SK-N-SH treated with all-trans-retinoic acid at 6 μM for 48 hours (cell line): Measurements from ENCODE around the gene EPB41L5.

Experiments used
- ARNTL ChIP-seq: fragments of 450-650 bp; formaldehyde crosslinking; IDR thresholded peaks from 2 replicates; pipeline ENCODE4 v1.5.0; 2020; ENCODE audit warnings: low read depth, mild to moderate bottlenecking, moderate library complexity, borderline replicate concordance
- CSDC2 ChIP-seq: fragments of 250-450 bp; sonication (Bioruptor Pico); IDR thresholded peaks from 2 replicates; pipeline ENCODE4 v1.5.0; 2020; ENCODE audit warnings: mild to moderate bottlenecking, moderate library complexity
- PPARA ChIP-seq: fragments of 250-450 bp; sonication (Bioruptor Pico); IDR thresholded peaks from 2 replicates; pipeline ENCODE4 v1.5.0; 2020; ENCODE audit warnings: mild to moderate bottlenecking, borderline replicate concordance
- RARB ChIP-seq: fragments of 250-450 bp; sonication (Bioruptor Pico); IDR thresholded peaks from 2 replicates; pipeline ENCODE4 v1.8.0; 2021; ENCODE audit warnings: mild to moderate bottlenecking, moderate library complexity
- SNAI2 ChIP-seq: fragments of 250-450 bp; sonication (Bioruptor Pico); IDR thresholded peaks from 2 replicates; pipeline ENCODE4 v1.5.0; 2020; ENCODE audit warnings: mild to moderate bottlenecking, moderate library complexity
- TF ChIP-seq, protein P1 (sequence below): fragments of 250-450 bp; sonication (Bioruptor Pico); IDR thresholded peaks from 2 replicates; pipeline ENCODE4 v1.8.0; 2020; ENCODE audit warnings: mild to moderate bottlenecking, moderate library complexity, borderline replicate concordance
- TF ChIP-seq, protein P2 (sequence below): fragments of 250-450 bp; sonication (Bioruptor Pico); IDR thresholded peaks from 2 replicates; pipeline ENCODE4 v1.5.0; 2020; ENCODE audit warnings: mild to moderate bottlenecking, moderate library complexity

DNA sequence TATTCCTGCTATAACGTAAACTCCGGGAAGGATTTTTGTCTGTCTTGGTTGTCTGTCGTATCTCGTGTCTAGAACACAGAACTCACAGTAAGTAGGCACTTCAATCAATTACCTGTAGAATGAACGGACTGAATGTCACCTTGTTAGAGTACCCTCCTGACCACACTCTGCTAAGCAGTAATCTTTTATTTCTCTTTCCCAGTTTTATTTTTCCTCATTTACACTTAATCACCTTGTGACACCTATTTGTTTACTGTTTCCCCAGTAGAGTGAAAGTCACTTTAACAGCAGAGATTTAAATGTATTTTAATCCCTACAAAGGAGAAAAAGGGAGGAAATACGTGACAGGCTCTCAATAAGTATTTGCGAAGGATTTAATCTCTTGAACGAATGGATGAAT is 514 bp upstream of the EPB41L5 start:
- no peak for TF ChIP-seq CSDC2 (CRISPR knock-in tag)
- TF ChIP-seq, protein P1, sequence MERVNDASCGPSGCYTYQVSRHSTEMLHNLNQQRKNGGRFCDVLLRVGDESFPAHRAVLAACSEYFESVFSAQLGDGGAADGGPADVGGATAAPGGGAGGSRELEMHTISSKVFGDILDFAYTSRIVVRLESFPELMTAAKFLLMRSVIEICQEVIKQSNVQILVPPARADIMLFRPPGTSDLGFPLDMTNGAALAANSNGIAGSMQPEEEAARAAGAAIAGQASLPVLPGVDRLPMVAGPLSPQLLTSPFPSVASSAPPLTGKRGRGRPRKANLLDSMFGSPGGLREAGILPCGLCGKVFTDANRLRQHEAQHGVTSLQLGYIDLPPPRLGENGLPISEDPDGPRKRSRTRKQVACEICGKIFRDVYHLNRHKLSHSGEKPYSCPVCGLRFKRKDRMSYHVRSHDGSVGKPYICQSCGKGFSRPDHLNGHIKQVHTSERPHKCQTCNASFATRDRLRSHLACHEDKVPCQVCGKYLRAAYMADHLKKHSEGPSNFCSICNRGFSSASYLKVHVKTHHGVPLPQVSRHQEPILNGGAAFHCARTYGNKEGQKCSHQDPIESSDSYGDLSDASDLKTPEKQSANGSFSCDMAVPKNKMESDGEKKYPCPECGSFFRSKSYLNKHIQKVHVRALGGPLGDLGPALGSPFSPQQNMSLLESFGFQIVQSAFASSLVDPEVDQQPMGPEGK (CRISPR knock-in tag): no peak
- TF ChIP-seq SNAI2 (CRISPR knock-in tag): no peak
- no peak for TF ChIP-seq PPARA
- no peak for TF ChIP-seq RARB (CRISPR knock-in tag)
- TF ChIP-seq ARNTL (CRISPR knock-in tag): no peak
- TF ChIP-seq, protein P2, sequence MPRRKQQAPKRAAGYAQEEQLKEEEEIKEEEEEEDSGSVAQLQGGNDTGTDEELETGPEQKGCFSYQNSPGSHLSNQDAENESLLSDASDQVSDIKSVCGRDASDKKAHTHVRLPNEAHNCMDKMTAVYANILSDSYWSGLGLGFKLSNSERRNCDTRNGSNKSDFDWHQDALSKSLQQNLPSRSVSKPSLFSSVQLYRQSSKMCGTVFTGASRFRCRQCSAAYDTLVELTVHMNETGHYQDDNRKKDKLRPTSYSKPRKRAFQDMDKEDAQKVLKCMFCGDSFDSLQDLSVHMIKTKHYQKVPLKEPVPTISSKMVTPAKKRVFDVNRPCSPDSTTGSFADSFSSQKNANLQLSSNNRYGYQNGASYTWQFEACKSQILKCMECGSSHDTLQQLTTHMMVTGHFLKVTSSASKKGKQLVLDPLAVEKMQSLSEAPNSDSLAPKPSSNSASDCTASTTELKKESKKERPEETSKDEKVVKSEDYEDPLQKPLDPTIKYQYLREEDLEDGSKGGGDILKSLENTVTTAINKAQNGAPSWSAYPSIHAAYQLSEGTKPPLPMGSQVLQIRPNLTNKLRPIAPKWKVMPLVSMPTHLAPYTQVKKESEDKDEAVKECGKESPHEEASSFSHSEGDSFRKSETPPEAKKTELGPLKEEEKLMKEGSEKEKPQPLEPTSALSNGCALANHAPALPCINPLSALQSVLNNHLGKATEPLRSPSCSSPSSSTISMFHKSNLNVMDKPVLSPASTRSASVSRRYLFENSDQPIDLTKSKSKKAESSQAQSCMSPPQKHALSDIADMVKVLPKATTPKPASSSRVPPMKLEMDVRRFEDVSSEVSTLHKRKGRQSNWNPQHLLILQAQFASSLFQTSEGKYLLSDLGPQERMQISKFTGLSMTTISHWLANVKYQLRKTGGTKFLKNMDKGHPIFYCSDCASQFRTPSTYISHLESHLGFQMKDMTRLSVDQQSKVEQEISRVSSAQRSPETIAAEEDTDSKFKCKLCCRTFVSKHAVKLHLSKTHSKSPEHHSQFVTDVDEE (CRISPR knock-in tag): no peak
